HepG2 (cell line): ENCODE measurements around the gene TIMM10. TPM values are rescaled to one million over a fixed set of nuclear protein-coding genes. Genes with fewer than 3 reads are reported as not detected.
A peak's percentile ranks its signal among the peaks of the same experiment; 100 is the strongest.

Experiments
- ATF3 ChIP-seq: sonication (generic); formaldehyde crosslinking; IDR thresholded peaks from 2 replicates; pipeline ENCODE4 v1.4.0; 2020; ENCODE audit warnings: missing genetic modification reagents
- JUNB ChIP-seq: sonication (generic); formaldehyde crosslinking; IDR thresholded peaks from 2 replicates; pipeline ENCODE4 v1.8.0; 2022; ENCODE audit warnings: missing genetic modification reagents, mild to moderate bottlenecking, borderline replicate concordance
- KDM3A ChIP-seq: IDR thresholded peaks from 2 replicates; pipeline ENCODE4 v1.6.1; 2018; ENCODE audit warnings: low read depth, missing compliant biosample characterization
- NFIB ChIP-seq: sonication (generic); formaldehyde crosslinking; IDR thresholded peaks from 2 replicates; pipeline ENCODE4 v1.9.0; 2021; ENCODE audit warnings: missing genetic modification reagents, mild to moderate bottlenecking, borderline replicate concordance
- TEAD3 ChIP-seq: optimal IDR thresholded peaks from 2 replicates; pipeline ENCODE3; 2016; ENCODE audit warnings: borderline replicate concordance
- ZFYVE20 ChIP-seq: sonication (generic); formaldehyde crosslinking; IDR thresholded peaks from 2 replicates; pipeline ENCODE4 v1.8.0; 2023; ENCODE audit warnings: low read depth, mild to moderate bottlenecking, moderate library complexity, missing genetic modification reagents, borderline replicate concordance
- ZMAT3 ChIP-seq: sonication (generic); formaldehyde crosslinking; conservative IDR thresholded peaks from 2 replicates; pipeline ENCODE4 v1.7.0; 2021; ENCODE audit warnings: missing genetic modification reagents
- ZNF17 ChIP-seq: sonication (generic); formaldehyde crosslinking; IDR thresholded peaks from 2 replicates; pipeline ENCODE4 v1.5.0; 2020; ENCODE audit warnings: mild to moderate bottlenecking, missing genetic modification reagents
- ZNF318 ChIP-seq: sonication (generic); formaldehyde crosslinking; IDR thresholded peaks from 2 replicates; pipeline ENCODE4 v1.4.0; 2020; ENCODE audit warnings: mild to moderate bottlenecking, missing genetic modification reagents
- ZNF335 ChIP-seq: sonication (generic); formaldehyde crosslinking; IDR thresholded peaks from 2 replicates; pipeline ENCODE4 v1.4.0; 2020; ENCODE audit warnings: missing genetic modification reagents
- ZNF382 ChIP-seq: sonication (generic); formaldehyde crosslinking; IDR thresholded peaks from 2 replicates; pipeline ENCODE4 v1.5.0; 2020; ENCODE audit warnings: missing genetic modification reagents, mild to moderate bottlenecking, borderline replicate concordance
- ZNF468 ChIP-seq: sonication (generic); formaldehyde crosslinking; IDR thresholded peaks from 2 replicates; pipeline ENCODE4 v1.8.0; 2022; ENCODE audit warnings: mild to moderate bottlenecking, moderate library complexity, missing genetic modification reagents
- ZNF577 ChIP-seq: sonication (generic); formaldehyde crosslinking; IDR thresholded peaks from 2 replicates; pipeline ENCODE4 v1.4.0; 2020; ENCODE audit warnings: mild to moderate bottlenecking, low read depth, missing genetic modification reagents, borderline replicate concordance
- ZNF644 ChIP-seq: IDR thresholded peaks from 2 replicates; pipeline ENCODE4 v1.6.1; 2016; ENCODE audit warnings: low read depth
- ZNF768 ChIP-seq: sonication (generic); formaldehyde crosslinking; IDR thresholded peaks from 2 replicates; pipeline ENCODE4 v1.4.0; 2020; ENCODE audit warnings: missing genetic modification reagents
- polyA plus RNA-seq, 8 experiments: library from polyadenylated mRNA; depleted of rRNA in 3 of 8; stranded (reverse) in 7 of 8; unstranded in 1 of 8; fragments of >200 nt; fragmentation: Illumina TruSeq in 4 of 8; extraction: Trizol in 4 of 8; gene quantifications; 2 replicates each; pipeline versions ENCODE4 v1.2.1 to v1.2.3, GENCODE V29; 2011 to 2016; ENCODE audit warnings: low read depth in 4 of 8, missing spikeins in 1 of 8, mixed read lengths in 1 of 8; ENCODE audit not compliant: insufficient read depth in 1 of 8
- total RNA-seq, 5 experiments: library from RNA; depleted of rRNA; stranded (reverse); fragments of >200 nt; fragmentation: Illumina TruSeq; extraction: Trizol; gene quantifications; 2 replicates each; pipeline ENCODE4 v1.2.3, GENCODE V29; 2016; ENCODE audit warnings: low read depth in 1 of 5
- TF ChIP-seq, protein P1 (sequence below), 2 experiments: sonication (generic) in 1 of 2; formaldehyde crosslinking in 1 of 2; IDR thresholded peaks; 2 replicates each; pipeline versions ENCODE4 v1.4.0 to v1.6.1; 2018 to 2020; ENCODE audit warnings: missing genetic modification reagents in 2 of 2, borderline replicate concordance in 1 of 2, low read depth in 1 of 2, mild to moderate bottlenecking in 1 of 2, missing biosample characterization in 1 of 2
- TF ChIP-seq, protein P2 (sequence below): sonication (generic); formaldehyde crosslinking; IDR thresholded peaks from 2 replicates; pipeline ENCODE4 v1.8.0; 2022; ENCODE audit warnings: mild to moderate bottlenecking, missing genetic modification reagents, moderate library complexity
- TF ChIP-seq, protein P3 (sequence below): sonication (generic); formaldehyde crosslinking; IDR thresholded peaks from 2 replicates; pipeline ENCODE4 v1.8.1; 2023; ENCODE audit warnings: mild to moderate bottlenecking, moderate library complexity, missing genetic modification reagents

Gene TIMM10
- total and polyA plus RNA-seq, 2 of the 13 experiments (the other 11 are each of a cell fraction or from before 2014, with no cell fraction given): 67.8 to 82.2 TPM

DNA sequence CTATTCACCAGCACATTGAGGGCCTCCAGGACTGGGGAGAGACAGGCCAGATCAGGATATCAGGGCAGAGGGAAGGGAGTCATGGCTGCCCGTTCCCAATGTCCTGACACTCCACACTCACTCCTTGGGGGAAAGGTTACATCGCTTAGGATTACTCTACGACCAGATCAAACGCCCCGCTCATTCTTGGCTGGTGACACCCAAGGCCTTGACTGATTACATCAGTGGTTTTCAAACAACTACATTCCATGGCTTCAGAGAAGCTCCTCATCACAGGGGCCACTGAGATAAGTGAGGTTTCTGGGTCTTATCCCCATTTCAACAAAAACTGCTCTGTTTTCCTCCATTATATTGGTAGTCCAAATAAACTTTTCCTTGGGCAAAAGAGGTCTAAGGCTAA lies 21.9 kb upstream of the TIMM10 start (continued):
- no peak for TF ChIP-seq ZNF318 (CRISPR knock-in tag)
- TF ChIP-seq, protein P1, sequence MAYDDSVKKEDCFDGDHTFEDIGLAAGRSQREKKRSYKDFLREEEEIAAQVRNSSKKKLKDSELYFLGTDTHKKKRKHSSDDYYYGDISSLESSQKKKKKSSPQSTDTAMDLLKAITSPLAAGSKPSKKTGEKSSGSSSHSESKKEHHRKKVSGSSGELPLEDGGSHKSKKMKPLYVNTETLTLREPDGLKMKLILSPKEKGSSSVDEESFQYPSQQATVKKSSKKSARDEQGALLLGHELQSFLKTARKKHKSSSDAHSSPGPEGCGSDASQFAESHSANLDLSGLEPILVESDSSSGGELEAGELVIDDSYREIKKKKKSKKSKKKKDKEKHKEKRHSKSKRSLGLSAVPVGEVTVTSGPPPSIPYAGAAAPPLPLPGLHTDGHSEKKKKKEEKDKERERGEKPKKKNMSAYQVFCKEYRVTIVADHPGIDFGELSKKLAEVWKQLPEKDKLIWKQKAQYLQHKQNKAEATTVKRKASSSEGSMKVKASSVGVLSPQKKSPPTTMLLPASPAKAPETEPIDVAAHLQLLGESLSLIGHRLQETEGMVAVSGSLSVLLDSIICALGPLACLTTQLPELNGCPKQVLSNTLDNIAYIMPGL (CRISPR knock-in tag; IDR thresholded peaks at IDR 0.05; ENCODE audit: borderline replicate concordance in 1 of 2, low read depth in 1 of 2): no peak
- peak; percentile 62; the same call in 1 of the 2 replicates for TF ChIP-seq ZNF644 (CRISPR knock-in tag)
- TF ChIP-seq, protein P2, sequence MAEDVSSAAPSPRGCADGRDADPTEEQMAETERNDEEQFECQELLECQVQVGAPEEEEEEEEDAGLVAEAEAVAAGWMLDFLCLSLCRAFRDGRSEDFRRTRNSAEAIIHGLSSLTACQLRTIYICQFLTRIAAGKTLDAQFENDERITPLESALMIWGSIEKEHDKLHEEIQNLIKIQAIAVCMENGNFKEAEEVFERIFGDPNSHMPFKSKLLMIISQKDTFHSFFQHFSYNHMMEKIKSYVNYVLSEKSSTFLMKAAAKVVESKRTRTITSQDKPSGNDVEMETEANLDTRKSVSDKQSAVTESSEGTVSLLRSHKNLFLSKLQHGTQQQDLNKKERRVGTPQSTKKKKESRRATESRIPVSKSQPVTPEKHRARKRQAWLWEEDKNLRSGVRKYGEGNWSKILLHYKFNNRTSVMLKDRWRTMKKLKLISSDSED (CRISPR knock-in tag): no peak
- TF ChIP-seq ZNF468 (CRISPR knock-in tag): no peak
- no peak for TF ChIP-seq ZNF335 (CRISPR knock-in tag)
- peak; percentile 92 for TF ChIP-seq ATF3 (CRISPR knock-in tag)
- TF ChIP-seq, protein P3, sequence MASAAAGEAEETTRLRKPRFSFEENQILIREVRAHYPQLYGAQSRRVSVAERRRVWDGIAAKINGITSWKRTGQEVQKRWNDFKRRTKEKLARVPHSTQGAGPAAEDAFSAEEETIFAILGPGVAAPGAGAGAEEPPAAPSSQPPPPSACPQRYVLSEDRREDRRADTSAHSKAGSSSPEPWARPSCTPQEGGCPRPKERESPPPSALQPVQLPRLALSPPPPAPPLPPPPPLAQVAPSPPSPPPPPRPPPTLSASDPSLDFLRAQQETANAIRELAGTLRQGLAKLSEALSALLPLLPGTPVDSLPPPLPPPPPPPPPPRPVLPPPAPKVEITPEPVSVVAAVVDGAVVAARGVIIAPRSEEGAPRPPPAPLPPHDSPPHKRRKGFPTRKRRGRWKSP (CRISPR knock-in tag): no peak
- TF ChIP-seq ZFYVE20 (CRISPR knock-in tag): no peak
- no peak for TF ChIP-seq ZNF577 (CRISPR knock-in tag)
- no peak for TF ChIP-seq KDM3A (CRISPR knock-in tag)
- TF ChIP-seq ZNF768 (CRISPR knock-in tag): no peak
- TF ChIP-seq TEAD3 (CRISPR knock-in tag): peak; percentile 90
- TF ChIP-seq ZMAT3 (CRISPR knock-in tag): no peak
- TF ChIP-seq NFIB (CRISPR knock-in tag): no peak
- TF ChIP-seq JUNB (CRISPR knock-in tag): peak; percentile 1; the same call in 1 of the 2 replicates
- no peak for TF ChIP-seq ZNF17 (CRISPR knock-in tag)
- no peak for TF ChIP-seq ZNF382 (CRISPR knock-in tag)
